ENCODE data around the gene MORN5.

The MORN5 gene

DNA sequence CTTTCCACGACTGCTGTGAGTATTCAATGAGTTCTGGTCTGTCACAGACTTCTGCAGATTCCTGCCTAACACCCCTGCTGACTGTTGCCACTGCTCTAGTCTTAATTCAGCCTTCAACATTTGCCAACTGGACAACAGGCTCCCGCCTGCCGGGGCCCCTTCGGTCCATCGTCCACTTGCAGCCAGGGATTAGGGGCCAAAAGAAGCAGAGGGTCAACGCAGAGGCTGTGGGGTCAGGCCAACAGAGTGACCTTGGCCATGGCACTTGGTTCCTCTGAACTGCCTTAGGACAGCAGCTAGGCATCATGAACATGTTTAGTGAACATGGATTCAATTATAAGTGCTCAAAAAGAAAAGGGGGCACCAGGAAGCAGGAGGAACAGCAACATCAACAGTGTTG is 28.7 kb downstream of the MORN5 start:
- in situ Hi-C loops (cut with HindIII; ENCODE audit: low sequenced_read_pairs), result no loop called here

DNA sequence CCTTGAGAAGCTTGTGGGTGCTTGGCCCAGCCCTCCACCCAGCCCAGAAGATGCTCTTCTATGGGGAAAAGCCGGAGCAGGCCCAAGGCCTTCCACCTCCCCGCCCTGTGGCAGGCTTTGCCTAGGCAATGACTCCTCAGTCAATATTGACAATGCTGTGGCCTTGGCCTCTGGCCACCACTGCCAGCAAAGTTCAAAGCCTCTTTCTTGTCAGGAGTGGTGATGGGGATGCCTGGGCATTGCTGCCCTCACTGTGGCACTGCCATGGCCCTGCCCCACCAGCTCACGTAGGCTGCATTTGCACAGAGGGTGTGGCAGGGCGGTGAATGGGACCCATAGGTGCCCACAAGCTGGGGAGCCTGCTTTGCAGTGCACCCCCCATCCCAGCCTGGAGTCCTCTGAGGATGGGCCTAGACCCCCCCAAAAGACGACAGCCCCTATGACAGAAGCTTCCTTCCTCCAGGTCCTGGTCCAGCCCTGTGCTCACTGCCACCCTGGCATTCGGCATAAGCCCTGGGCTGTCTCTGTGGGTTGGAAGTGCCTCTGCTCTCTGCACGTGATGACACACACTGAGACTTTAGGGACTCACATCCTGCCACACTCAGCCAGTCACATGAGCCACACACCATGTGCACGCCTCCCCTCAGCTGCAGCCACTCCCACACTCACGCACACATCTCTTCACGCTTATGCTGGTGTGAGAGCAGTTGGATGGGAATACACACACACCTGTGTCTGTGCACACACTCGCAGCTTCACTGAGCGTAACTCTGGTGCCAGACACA is 31.1 kb downstream of the MORN5 start:
- in situ Hi-C loops (cut with HindIII; ENCODE audit: low sequenced_read_pairs), result loop anchor here (5.0 kb wide), 1 partner anchor 38 kb away; no protein-coding TSS in a partner anchor

DNA sequence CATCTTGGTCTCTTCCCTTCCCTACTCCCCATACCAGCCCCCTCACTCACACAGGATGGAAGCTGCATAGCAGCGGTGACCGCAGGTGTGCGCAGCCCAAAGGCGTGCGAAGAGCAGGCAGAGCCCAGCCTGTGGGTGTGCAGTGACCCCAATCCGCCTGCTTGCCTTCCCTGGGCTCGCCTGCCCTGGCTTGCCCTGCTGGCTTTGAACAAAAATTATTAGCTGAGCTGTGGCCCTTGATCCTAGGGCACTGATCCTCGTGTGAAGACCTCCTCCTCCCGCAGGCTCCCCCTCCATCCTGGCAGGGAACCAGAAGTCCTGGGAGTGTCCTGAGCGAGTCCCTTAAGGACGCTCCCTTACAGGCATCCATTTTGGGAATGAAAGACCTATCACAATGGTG is 31.9 kb downstream of the MORN5 start:
- in situ Hi-C loops (cut with HindIII; ENCODE audit: low sequenced_read_pairs), result loop anchor here (5.0 kb wide), 1 partner anchor 39 kb away; no protein-coding TSS in a partner anchor

DNA sequence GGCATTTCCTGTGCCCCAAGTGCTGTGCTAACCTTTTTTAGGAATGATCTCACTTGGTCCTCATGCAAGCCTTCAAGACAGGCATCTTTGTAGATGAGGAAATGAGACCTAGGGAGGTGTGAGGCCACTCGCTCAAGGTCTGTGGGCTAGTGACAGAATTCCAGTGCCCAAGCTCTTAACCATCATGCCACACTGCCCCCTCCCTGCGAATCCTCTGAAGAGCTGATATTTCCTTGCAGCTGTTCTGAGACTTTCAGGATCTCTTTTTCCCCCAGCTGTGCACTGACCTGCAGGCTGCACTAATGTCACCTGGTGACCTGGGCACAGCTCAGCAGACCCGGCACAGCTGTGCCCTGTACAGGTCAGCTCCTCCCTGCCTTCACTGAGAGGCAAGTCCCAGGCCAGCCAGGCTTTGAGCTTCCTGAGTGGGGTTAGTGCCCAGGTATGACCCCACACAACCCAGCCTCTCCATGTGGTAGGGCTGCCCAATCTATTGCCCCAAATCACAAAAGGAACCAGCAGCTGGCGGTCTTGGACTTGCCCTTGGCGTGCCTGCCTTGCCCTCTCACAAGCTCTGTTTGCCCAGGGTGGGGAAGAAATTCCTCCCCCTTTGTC is 32.7 kb downstream of the MORN5 start:
- in situ Hi-C loops (cut with HindIII; ENCODE audit: low sequenced_read_pairs), result loop anchor here (5.0 kb wide), 1 partner anchor 40 kb away; no protein-coding TSS in a partner anchor

DNA sequence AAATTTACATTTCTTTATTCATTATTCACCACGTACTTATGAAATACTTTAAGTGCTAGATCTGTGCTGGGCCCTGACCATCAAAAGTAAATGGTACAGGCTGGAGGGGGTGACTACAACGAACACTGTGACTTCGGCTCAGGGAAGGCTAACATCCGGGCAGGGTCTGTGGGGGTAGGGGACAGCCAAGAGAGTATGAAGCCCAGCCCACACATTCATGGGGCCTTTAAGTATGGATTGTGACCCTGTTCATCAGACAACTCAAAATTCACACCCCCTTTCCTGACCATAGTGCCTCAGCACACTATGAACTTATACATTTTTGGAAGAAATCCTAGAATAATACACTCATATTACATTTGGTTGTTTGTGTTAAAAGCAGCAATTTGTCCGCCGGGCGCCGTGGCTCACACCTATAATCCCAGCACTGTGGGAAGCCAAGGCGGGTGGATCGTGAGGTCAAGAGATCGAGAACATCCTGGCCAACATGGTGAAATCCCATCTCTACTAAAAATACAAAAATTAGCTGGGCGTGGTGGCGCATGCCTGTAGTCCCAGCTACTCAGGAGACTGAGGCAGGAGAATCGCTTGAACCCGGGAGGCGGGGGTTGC is 33.3 kb downstream of the MORN5 start:
- in situ Hi-C loops (cut with HindIII; ENCODE audit: low sequenced_read_pairs), result loop anchor here (5.0 kb wide), 1 partner anchor 41 kb away; no protein-coding TSS in a partner anchor

DNA sequence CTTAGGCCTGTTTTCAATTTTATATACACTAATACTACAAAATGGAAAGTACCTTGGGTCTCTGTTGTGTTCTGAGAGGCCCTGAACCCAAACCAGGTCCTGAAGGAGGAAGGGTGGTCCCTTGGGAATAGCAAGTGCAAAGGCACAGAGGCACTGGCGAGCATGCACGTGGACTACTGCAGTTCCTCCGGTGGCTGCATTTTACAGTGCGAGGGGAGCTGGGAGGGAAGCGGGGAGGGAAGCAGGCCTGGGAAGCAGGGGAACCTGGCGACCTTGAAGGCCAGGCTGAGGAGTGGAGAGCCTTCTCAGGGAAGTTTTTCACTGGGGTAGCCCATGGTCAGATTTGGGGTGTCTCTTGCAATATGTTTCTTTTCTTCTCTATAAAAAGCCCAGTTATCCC is 33.9 kb downstream of the MORN5 start:
- in situ Hi-C loops (cut with HindIII; ENCODE audit: low sequenced_read_pairs), result loop anchor here (5.0 kb wide), 1 partner anchor 41 kb away; no protein-coding TSS in a partner anchor

DNA sequence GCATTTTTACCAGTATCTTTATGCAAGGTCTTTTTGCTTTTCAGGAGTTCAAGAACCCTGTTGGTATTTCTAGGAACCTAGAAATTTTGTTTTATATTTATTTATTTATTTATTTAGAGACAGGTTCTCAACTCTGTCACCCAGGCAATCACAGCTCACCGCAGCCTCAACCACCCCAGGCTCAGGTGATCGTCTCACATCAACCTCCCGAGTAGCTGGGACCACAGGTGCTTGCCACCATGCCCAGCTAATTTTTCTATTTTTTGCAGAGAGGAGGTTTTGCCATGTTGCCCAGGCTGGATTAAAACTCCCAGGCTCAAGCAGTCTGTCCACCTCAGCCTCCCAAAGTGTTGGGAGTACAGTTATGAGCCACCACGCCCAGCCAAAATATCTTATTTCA is 36.2 kb downstream of the MORN5 start:
- in situ Hi-C loops (cut with HindIII; ENCODE audit: low sequenced_read_pairs), result no loop called here

DNA sequence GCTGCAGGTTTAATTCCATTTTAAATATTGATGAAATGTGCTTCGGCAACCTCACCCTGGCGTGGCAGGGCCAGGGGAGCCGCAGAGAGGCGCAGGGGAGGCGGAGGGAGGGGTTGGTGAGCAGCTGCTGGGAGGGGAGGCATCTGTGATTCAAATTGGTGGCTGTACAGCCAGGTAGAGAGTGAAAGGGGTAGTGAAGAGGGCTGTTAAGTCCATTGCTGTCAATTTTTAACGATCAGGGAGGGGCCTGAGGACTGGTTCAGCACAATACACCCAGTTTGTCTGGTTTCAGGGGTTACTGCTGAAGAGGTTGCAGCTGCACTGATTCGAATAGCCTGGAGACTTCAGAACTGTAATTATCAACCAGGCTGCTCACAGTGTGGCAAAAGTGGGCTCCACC is 37.7 kb downstream of the MORN5 start:
- in situ Hi-C loops (cut with HindIII; ENCODE audit: low sequenced_read_pairs), result no loop called here

DNA sequence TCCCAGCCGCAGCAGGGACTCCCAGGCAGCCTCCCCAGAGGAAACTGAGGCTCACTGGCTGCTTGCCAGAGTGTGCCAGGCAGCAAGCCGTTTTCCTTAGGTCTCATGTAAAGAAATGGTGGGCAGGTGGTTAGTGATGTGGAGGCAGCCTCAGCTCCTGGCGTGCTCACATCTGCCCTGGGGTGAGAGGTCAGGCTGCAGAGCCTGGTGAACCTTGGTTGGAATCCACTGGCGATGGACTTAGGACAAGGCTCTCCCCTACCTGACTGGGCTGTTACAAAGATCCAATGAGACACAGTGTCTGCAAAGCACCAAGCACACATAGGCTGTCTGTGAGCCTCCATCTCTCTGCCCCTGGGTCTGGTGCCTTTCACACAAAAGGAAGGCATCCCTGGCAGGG is 38.2 kb downstream of the MORN5 start:
- in situ Hi-C loops (cut with HindIII; ENCODE audit: low sequenced_read_pairs), result no loop called here

DNA sequence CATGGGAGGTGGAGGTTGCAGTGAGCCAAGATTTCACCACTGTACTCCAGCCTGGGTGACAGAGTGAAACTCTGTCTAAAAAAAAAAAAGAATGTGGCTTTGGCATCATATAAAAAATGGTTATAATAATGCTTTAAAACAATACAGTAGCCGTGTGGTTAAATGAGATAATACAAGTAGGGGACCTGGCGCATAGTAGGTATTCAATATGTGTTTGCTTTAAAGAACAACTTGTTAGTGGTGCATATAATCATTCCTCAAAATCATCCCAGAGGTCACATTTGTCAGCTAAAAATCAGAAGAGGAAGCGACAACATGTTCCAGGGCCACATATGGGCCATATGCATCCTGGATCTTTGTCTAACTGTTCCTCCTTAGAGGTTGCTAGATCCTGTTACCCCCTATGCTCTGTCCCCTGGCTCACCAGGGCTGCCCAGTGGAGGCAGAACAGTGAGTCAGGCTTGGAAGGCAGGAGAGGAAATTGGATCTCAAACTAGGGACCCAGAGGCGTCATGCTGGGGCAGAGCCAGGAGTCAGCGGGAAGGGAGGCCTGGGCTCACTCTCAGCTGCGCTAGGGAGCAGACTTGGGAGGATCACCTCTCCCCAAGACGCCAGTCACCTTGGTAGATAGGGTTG is 41.4 kb downstream of the MORN5 start:
- in situ Hi-C loops (cut with HindIII; ENCODE audit: low sequenced_read_pairs), result no loop called here

DNA sequence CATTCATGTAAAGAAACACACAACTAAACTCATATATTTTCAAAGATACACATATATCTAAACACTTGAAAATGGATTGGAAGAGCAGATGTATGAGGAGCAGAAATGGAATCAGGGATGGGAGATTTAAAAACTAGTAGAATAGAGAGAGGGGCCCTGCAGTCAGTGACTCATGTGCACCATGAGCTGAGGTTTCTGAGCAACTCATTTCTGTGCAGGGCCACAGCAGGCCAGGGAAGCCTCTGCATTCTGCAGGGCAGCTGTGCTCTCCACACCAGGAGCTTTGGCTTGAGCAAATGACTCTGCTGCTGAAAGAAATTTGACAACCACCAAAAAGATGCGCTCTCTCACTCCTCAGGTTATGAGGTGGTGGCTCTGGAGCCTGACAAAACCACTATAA is 41.9 kb downstream of the MORN5 start:
- in situ Hi-C loops (cut with HindIII; ENCODE audit: low sequenced_read_pairs), result no loop called here

DNA sequence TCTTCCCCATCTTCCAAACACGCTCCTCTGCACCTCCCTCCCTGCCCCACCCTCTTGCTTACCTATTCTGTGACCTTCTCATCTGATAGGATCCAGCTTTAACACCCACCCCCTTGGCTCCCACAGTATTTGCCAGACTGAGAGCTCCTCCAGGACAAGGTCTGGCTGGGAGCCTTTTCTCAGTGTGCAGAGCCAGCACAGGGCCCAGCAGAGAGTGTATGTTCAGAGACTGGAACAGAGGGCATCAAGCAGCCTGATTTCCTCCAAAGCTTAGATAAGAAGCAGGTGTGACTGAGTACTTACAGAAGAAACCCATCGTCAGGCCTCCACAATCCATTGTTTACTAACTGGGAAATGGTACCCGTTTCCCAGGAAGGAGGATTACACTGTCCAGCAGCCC is 42.4 kb downstream of the MORN5 start:
- in situ Hi-C loops (cut with HindIII; ENCODE audit: low sequenced_read_pairs), result no loop called here

DNA sequence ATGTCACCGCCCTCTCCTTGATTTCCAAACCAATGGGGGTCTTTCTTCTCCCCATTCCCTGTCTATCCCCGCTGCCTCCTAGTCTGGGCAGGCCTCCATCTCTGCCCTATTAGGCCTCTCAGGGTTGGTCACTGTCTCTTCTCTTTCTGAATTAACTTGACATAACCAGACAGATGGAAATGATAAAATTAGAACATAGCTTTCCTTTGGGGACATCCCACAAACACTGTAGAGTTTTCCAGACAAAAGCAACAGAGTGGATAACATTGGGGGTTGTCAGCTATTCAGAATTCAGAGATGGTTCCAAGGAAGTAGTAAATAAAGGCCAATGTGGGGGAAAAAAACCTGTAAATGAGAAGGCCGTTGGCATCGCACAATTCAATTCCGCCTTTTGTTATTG is 44.3 kb downstream of the MORN5 start:
- in situ Hi-C loops (cut with HindIII; ENCODE audit: low sequenced_read_pairs), result no loop called here

DNA sequence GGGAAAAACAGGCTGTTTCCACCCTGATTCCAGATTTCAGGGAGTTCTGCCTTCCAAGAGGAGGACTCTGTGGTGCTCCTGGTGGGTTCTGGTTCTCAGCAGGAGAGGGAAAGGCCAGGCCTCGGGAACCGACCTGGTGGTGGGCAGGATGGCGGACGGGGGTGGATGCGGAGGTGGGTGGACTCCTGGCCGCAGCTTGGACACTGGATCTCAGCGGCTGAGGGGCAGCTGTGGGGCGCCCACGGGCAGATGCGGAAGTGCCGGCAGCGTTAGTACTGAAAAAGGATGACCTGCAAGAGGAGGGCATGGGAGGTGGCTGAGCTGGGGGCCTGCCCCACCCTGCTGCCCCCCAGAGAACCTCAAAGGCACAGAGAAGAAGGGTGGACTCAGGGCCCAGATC is 44.8 kb downstream of the MORN5 start:
- in situ Hi-C loops (cut with HindIII; ENCODE audit: low sequenced_read_pairs), result no loop called here

DNA sequence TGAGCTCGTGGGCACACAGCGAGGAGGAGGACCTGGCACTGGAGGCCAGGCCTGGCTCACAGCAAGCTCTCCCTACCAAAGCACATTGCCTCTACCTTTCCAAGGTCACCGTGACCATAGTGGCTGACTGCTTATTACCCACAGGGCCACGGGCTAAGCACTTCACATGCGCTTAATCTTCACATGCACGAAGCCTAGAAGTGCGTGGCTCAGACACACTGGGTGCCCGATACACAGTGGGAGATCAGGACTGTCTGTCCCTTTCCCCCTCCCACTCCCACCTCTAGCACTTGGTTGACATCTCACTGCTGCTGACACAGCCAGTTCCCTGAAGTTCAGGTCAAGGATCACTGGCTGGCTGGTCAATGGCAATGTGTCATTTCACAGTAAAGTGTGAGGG is 45.5 kb downstream of the MORN5 start:
- in situ Hi-C loops (cut with HindIII; ENCODE audit: low sequenced_read_pairs), result loop anchor here (5.0 kb wide), 1 partner anchor 147 kb away; no protein-coding TSS in a partner anchor

DNA sequence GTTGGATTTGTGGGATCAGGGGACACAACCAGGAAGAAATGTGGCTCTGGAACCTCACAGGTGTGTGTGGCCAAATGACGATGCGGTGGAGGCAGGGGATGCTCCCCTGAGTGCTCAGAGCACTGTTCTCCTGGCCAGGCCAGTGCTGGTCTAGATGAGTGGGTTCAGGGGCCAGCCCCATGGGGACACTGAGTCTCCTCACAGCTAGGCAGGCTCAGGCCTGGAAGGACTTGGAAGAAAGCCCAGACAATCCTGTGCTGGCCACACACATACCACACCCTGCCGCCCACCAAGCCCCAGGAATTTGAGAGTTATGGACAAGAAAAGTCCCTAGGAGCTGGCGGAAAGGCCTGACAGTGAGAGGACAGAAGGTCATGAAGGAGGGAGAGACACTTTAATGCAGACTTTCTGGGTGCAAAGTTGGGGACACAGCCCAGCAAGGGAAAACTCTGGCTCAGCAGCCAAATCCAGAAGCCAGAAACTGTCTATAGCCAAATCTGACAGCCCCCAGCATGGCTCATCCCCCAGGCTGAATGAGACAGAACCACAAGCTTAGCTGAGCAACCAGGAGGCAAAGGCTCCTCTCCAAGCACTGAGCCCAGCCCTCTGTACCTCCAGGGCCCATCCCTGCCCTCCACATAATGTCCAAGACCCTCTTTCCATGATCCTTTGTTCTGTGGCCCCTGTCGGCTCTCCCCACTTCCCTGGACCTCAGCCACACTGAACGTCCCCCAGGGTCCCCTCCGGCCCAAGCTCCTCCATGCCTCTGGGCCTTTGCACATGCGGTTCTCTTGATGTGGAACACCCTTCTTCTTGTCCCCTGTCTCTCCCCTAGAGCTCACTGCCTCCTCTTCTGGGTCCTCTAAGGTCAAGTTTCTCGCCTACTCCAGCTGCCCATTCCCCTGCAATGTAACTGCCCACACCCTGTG is 46.7 kb downstream of the MORN5 start:
- in situ Hi-C loops (cut with HindIII; ENCODE audit: low sequenced_read_pairs), result loop anchor here (5.0 kb wide), 1 partner anchor 146 kb away; no protein-coding TSS in a partner anchor

DNA sequence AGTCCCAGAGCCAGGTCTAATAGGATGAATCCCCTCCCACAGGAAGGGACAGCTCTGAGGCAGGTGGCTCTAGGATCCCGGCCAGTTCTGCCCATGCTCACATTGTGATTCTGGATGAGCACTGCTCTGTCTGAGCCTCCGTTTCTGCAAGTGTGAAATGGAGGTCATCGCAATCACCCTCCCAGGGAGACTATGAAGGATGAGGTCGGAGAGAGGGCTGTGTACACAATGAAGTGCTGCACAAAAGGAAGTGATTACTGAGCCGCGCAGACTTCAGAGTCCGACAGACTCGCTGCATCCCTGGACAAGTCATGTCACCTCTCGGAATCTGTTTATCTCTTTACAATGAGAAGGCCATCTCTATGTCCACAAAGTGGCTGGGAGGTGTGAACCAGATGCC is 47.4 kb downstream of the MORN5 start:
- in situ Hi-C loops (cut with HindIII; ENCODE audit: low sequenced_read_pairs), result loop anchor here (5.0 kb wide), 1 partner anchor 145 kb away; no protein-coding TSS in a partner anchor

DNA sequence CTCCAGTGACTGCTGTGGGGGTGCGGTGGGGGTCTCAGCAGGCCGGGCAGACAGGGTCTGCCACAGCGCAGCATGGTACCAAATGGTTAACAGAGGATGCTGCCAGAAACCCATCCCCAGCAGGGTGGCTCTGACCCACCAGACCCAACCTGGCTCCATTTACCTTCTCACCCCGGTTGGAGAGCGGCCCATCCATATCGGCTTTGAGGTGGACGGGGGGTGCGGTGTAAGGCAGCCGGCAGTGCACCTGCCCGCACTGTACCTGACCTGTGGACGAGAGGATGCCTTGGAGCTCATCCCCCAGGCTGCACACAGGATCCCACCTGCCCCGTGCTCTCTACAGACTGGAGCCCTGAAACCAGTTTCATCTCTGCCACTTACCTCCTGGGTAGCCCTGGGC is 49.7 kb downstream of the MORN5 start:
- in situ Hi-C loops (cut with HindIII; ENCODE audit: low sequenced_read_pairs), result loop anchor here (5.0 kb wide), 1 partner anchor 143 kb away; no protein-coding TSS in a partner anchor

DNA sequence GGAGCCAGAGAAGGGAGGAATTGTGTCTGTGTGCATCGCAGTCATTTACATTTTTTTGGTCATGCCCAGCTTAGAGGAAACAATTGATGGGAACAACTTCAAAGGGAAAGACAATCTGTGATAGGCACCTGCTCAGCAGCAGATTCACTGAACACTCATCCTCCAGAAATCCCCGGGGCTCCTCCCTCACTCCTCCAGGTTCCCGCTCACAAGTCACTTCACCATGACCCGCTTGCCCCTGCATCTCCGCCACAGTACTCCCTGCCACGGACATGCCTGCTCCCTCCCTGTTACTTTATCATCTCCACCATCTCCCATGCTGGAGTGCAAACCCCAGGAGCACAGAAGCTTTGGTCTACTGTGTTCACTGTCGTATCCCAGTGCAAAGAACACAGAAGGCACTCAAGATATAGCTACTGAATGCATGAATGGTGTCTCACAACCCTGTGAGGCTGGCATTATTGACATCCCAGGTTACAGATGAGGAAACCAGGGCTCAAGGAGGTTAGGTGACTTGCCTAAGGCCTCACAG is 52.8 kb downstream of the MORN5 start:
- in situ Hi-C loops (cut with HindIII; ENCODE audit: low sequenced_read_pairs), result no loop called here

DNA sequence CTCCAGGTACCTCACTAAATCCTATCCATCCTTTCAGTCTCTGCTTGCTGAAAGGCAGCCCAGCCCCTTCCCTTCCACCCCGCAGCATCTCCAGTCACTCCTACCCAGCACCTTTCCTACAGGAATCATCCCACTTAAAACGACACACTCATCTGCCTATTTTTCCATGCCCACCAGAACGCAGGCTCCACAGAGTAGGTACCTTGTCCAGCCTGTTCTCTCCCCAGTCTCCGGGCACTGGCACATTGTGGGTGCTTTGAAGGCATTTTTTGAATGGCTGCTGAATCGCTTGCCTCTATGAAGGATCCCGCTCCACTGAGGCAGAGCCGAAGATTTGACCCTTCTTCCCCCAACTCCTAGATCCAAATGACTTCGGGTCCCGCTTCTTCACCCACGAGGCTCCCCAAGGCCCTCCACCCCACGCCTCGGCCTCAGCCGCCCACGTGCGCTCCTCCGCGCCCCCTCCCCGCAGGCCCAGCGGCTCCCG is 53.4 kb downstream of the MORN5 start:
- in situ Hi-C loops (cut with HindIII; ENCODE audit: low sequenced_read_pairs), result no loop called here

Data from endothelial cell of hepatic sinusoid (primary cell).